Mammary epithelial cell (primary cell): ENCODE measurements around the gene NID1.

Experiments
- CTCF ChIP-seq, 2 donors: IDR thresholded peaks in 1 of 2; conservative IDR thresholded peaks in 1 of 2; 2 replicates each; pipeline ENCODE4 v1.5.1; 2011 to 2012; ENCODE audit warnings: inconsistent platforms in 2 of 2, low read length in 2 of 2, mild to moderate bottlenecking in 2 of 2, control low read depth in 1 of 2, low read depth in 1 of 2; ENCODE audit not compliant: insufficient read depth in 1 of 2; ENCODE audit errors: extremely low read depth in 1 of 2
- EZH2 ChIP-seq: IDR thresholded peaks from 2 replicates; pipeline ENCODE4 v1.6.1; 2012; ENCODE audit warnings: low read length, inconsistent platforms, borderline replicate concordance

GRCh38 chr1:236092899-236093298 is 28.0 kb upstream of the NID1 start:
- TF ChIP-seq CTCF (conservative IDR thresholded peaks at IDR 0.05 in 1 of 2, IDR thresholded peaks at IDR 0.05 in 1 of 2; ENCODE audit: extremely low read depth in 1 of 2, insufficient read depth in 1 of 2, low read depth in 1 of 2, low read length in 2 of 2) (no peak), EZH2 (no peak)
